Endodermal cell (in vitro differentiated cells): ENCODE measurements around the gene L1TD1. TPM values are rescaled to one million over a fixed set of nuclear protein-coding genes. Genes with fewer than 3 reads are reported as not detected.

Source experiments
- DNase-seq: peaks from one replicate; pipeline ENCODE4 v3.0.0-alpha.2; 2017
- H3K27ac ChIP-seq: 2 replicates; pipeline ENCODE4 v1.5.1; 2013; ENCODE audit warnings: mild to moderate bottlenecking, low read depth, low read length, moderate library complexity
- H3K27me3 ChIP-seq: 2 replicates; pipeline ENCODE4 v1.6.1; 2013; ENCODE audit warnings: mild to moderate bottlenecking, low read length, moderate library complexity; ENCODE audit not compliant: insufficient read depth, control insufficient read depth, poor library complexity, severe bottlenecking
- H3K36me3 ChIP-seq: 2 replicates; pipeline ENCODE4 v1.7.0; 2013; ENCODE audit warnings: mild to moderate bottlenecking, low read length, moderate library complexity; ENCODE audit not compliant: control insufficient read depth, insufficient read depth
- H3K4me1 ChIP-seq: one replicate; pipeline ENCODE4 v1.7.0; 2013; ENCODE audit warnings: low read length; ENCODE audit not compliant: control insufficient read depth, insufficient read depth
- H3K4me3 ChIP-seq: 2 replicates; pipeline ENCODE4 v1.5.1; 2013; ENCODE audit warnings: mild to moderate bottlenecking, low read length, moderate library complexity
- H3K9ac ChIP-seq: 2 replicates; pipeline ENCODE4 v1.6.1; 2013; ENCODE audit warnings: mild to moderate bottlenecking, low read length, moderate library complexity; ENCODE audit not compliant: poor library complexity, severe bottlenecking; ENCODE audit errors: extremely low read depth
- H3K9me3 ChIP-seq: 2 replicates; pipeline ENCODE4 v1.6.1; 2013; ENCODE audit warnings: mild to moderate bottlenecking, low read length, moderate library complexity; ENCODE audit not compliant: control insufficient read depth
- H3K27ac Mint-ChIP-seq: 2 replicates; pipeline ENCODE4 v1.8.0; 2020; ENCODE audit warnings: mixed read lengths
- H3K27me3 Mint-ChIP-seq: 2 replicates; pipeline ENCODE4 v1.8.0; 2021; ENCODE audit warnings: mild to moderate bottlenecking, mixed read lengths; ENCODE audit not compliant: insufficient read depth
- H3K36me3 Mint-ChIP-seq: 2 replicates; pipeline ENCODE4 v1.8.0; 2020; ENCODE audit warnings: low read depth, mixed read lengths
- H3K4me1 Mint-ChIP-seq: 2 replicates; pipeline ENCODE4 v1.8.0; 2020; ENCODE audit warnings: mixed read lengths
- H3K4me3 Mint-ChIP-seq: 2 replicates; pipeline ENCODE4 v1.8.0; 2020; ENCODE audit warnings: mild to moderate bottlenecking, moderate library complexity, mixed read lengths
- H3K9me3 Mint-ChIP-seq: 2 replicates; pipeline ENCODE4 v1.8.0; 2020; ENCODE audit warnings: mild to moderate bottlenecking, mixed read lengths
- CTCF ChIP-seq: fragments of 200-600 bp; sonication (generic); conservative IDR thresholded peaks from 2 replicates; pipeline ENCODE4 v1.5.0; 2021; ENCODE audit warnings: antibody characterized with exemption, mild to moderate bottlenecking
- WGBS, 2 experiments: methylation state at CpG; one replicate each; pipeline versions ENCODE4 v1.1.5 to v1.1.7; 2013; ENCODE audit warnings: missing lambda C conversion rate in 2 of 2, mixed read lengths in 1 of 2; ENCODE audit not compliant: insufficient coverage in 1 of 2, insufficient read length in 1 of 2; 5-methylcytosine and 5-hydroxymethylcytosine counted together
- total RNA-seq, 2 donors: library from RNA; stranded (reverse); fragmentation: NEBNext Ultra II Directional in 1 of 2; extraction: Animal tissue kit (Norgen Biotek cat#: 25700) in 1 of 2; gene quantifications; 2 replicates in 1 of 2; 3 replicates in 1 of 2; pipeline ENCODE4 v1.2.1, GENCODE V29; 2021

The L1TD1 gene
- total RNA-seq, 2 donors from 2014 or later, result 66.7 to 200 TPM

DNA sequence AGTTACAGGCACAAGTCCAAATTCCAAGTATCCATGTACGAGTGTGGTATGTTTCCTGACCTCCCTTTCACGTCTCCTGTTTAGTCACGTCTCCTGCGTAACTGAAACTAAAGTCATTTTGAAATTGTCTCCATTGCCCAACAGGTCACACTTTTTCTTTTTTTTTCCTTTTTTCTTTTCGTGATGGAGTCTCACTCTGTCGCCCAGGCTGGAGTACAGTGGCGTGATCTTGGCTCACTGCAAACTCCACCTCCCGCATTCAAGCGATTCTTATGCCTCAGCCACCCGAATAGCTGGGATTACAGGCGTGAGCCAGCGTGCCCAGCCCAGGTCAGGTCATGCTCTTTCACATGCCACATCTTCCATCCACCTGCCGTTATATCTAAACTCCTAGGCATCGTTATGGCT, 38.2 kb downstream of the L1TD1 start:
- H3K27ac ChIP-seq, result no peak overlapping the region
- H3K27me3 ChIP-seq, result no peaks in the 10 kb centered on the region
- no peaks in the 10 kb centered on the region for H3K4me1 ChIP-seq
- no peak for DNase-seq
- Mint-ChIP-seq H3K36me3 (peaks cover 13% of the 10 kb centered on the region), H3K4me1 (peaks cover 15% of the 10 kb centered on the region), H3K27ac (peak overlapping the region; percentile 61), H3K27me3 (no peaks in the 10 kb centered on the region), H3K9me3 (no peaks in the 10 kb centered on the region), H3K4me3 (no peak overlapping the region)
- no peak for TF ChIP-seq CTCF
- 92 to 96% methylated on average over 11 to 14 of the region's 14 CpGs for WGBS, 2 experiments
- no peak overlapping the region for H3K9ac ChIP-seq
- no peak overlapping the region for H3K4me3 ChIP-seq
- H3K9me3 ChIP-seq, result no peaks in the 10 kb centered on the region
- peaks cover 26% of the 10 kb centered on the region for H3K36me3 ChIP-seq

GRCh38 chr1:62233926-62234450, 39.3 kb downstream of the L1TD1 start:
- 73 to 95% methylated on average over 2 to 7 of the region's 7 CpGs for WGBS, 2 experiments
- H3K4me1 ChIP-seq, result no peaks in the 10 kb centered on the region

DNA sequence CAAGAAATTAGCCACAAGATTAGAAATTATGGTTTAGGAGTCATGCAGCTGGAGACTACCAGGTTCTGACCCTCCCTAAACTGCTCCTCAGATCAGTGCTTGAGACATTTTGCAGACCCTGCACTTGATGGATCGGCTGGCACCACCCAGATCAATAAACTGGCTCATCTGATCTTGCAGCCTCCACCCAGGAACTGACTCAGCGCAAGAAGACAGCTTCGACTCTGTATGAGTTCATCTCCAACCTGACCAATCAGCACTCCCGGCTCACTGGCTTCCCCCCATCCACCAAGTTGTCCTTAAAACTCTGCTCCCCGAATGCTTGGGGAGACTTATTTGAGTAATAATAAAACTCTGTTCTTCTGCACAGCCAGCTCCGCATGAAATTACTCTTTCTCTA, 40.0 kb downstream of the L1TD1 start:
- Histone ChIP-seq H3K9me3 (no peaks in the 10 kb centered on the region), H3K36me3 (peaks cover 21% of the 10 kb centered on the region), H3K27ac (no peak overlapping the region), H3K27me3 (no peaks in the 10 kb centered on the region), H3K4me1 (no peaks in the 10 kb centered on the region), H3K4me3 (no peak overlapping the region), H3K9ac (no peak overlapping the region)
- no peak overlapping the region for H3K27ac Mint-ChIP-seq
- peaks cover 7% of the 10 kb centered on the region for H3K36me3 Mint-ChIP-seq
- H3K9me3 Mint-ChIP-seq, result no peaks in the 10 kb centered on the region
- WGBS, 2 experiments, result 94% methylated on average over 2 to 6 of the region's 6 CpGs
- no peak for TF ChIP-seq CTCF
- no peaks in the 10 kb centered on the region for H3K27me3 Mint-ChIP-seq
- H3K4me1 Mint-ChIP-seq, result peaks cover 7% of the 10 kb centered on the region
- no peak overlapping the region for H3K4me3 Mint-ChIP-seq
- DNase-seq, result no peak

More at GRCh38 chr1:62233926-62234450, 39.3 kb downstream of the L1TD1 start:
- H3K27me3 Mint-ChIP-seq, result no peaks in the 10 kb centered on the region
- peaks cover 7% of the 10 kb centered on the region for H3K36me3 Mint-ChIP-seq
- Histone ChIP-seq H3K36me3 (peaks cover 22% of the 10 kb centered on the region), H3K27ac (no peak overlapping the region), H3K4me3 (no peak overlapping the region), H3K9me3 (no peaks in the 10 kb centered on the region), H3K9ac (no peak overlapping the region), H3K27me3 (no peaks in the 10 kb centered on the region)
- no peak overlapping the region for H3K27ac Mint-ChIP-seq
- H3K9me3 Mint-ChIP-seq, result no peaks in the 10 kb centered on the region
- DNase-seq, result no peak
- H3K4me1 Mint-ChIP-seq, result peaks cover 13% of the 10 kb centered on the region
- TF ChIP-seq CTCF, result no peak
- H3K4me3 Mint-ChIP-seq, result no peak overlapping the region
